CD14-positive monocyte (primary cell): Measurements from ENCODE around the gene TTC39B. TPM values are rescaled to one million over a fixed set of nuclear protein-coding genes. Genes with fewer than 3 reads are reported as not detected.

Experiments
- DNase-seq, 3 donors: peaks; one replicate each; pipeline ENCODE4 v3.0.0-alpha.2; 2011 to 2022
- H2AFZ ChIP-seq: 2 replicates; pipeline ENCODE4 v1.6.0; 2012; ENCODE audit warnings: mild to moderate bottlenecking, low read depth, low read length, inconsistent platforms; ENCODE audit not compliant: insufficient read depth, poor library complexity, severe bottlenecking
- H3K27ac ChIP-seq, 2 donors: 1 replicate in 1 of 2; 2 replicates in 1 of 2; pipeline ENCODE4 v1.5.1; 2012 to 2013; ENCODE audit warnings: low read length in 2 of 2, control low read depth in 1 of 2, inconsistent platforms in 1 of 2, low read depth in 1 of 2, mild to moderate bottlenecking in 1 of 2
- H3K27me3 ChIP-seq, 2 donors: one replicate each; pipeline versions ENCODE4 v1.6.0 to v1.6.1; 2011 to 2013; ENCODE audit warnings: low read length in 2 of 2; ENCODE audit not compliant: control insufficient read depth in 2 of 2, insufficient read depth in 2 of 2
- H3K36me3 ChIP-seq, 2 donors: replicated peaks in 1 of 2; 1 replicate in 1 of 2; 2 replicates in 1 of 2; pipeline versions ENCODE4 v1.5.1 to v1.6.1; 2012 to 2013; ENCODE audit warnings: low read length in 2 of 2, control low read depth in 1 of 2, inconsistent platforms in 1 of 2, mild to moderate bottlenecking in 1 of 2; ENCODE audit not compliant: insufficient read depth in 2 of 2, control insufficient read depth in 1 of 2
- H3K4me1 ChIP-seq, 2 donors: 1 replicate in 1 of 2; 2 replicates in 1 of 2; pipeline versions ENCODE4 v1.5.1 to v1.6.1; 2012 to 2013; ENCODE audit warnings: low read length in 2 of 2, control low read depth in 1 of 2, inconsistent platforms in 1 of 2, mild to moderate bottlenecking in 1 of 2, moderate library complexity in 1 of 2; ENCODE audit not compliant: insufficient read depth in 2 of 2, control insufficient read depth in 1 of 2
- H3K4me2 ChIP-seq: replicated peaks from 2 replicates; pipeline ENCODE3; 2012; ENCODE audit warnings: low read length, moderate library complexity, mild to moderate bottlenecking; ENCODE audit not compliant: poor library complexity, severe bottlenecking; ENCODE audit errors: extremely low read depth
- H3K4me3 ChIP-seq, 3 experiments: fragments of 200-600 bp in 1 of 3; sonication (generic) in 1 of 3; replicated peaks in 1 of 3; 1 replicate in 2 of 3; 2 replicates in 1 of 3; pipeline ENCODE4 v1.5.1; 2011 to 2013; ENCODE audit warnings: low read length in 3 of 3, mild to moderate bottlenecking in 3 of 3, control low read depth in 2 of 3, low read depth in 2 of 3, inconsistent platforms in 1 of 3, moderate library complexity in 1 of 3
- H3K79me2 ChIP-seq: 2 replicates; pipeline ENCODE4 v1.6.0; 2012; ENCODE audit warnings: mild to moderate bottlenecking, control low read depth, inconsistent platforms, low read length, moderate library complexity; ENCODE audit not compliant: insufficient read depth
- H3K9ac ChIP-seq: 2 replicates; pipeline ENCODE4 v1.6.0; 2017; ENCODE audit warnings: low read length, mild to moderate bottlenecking; ENCODE audit not compliant: insufficient read depth, poor library complexity, severe bottlenecking
- H3K9me3 ChIP-seq, 2 donors: replicated peaks in 1 of 2; 1 replicate in 1 of 2; 2 replicates in 1 of 2; pipeline versions ENCODE4 v1.5.1 to v1.6.1; 2012 to 2013; ENCODE audit warnings: low read length in 2 of 2, control low read depth in 1 of 2; ENCODE audit not compliant: control insufficient read depth in 1 of 2, insufficient read depth in 1 of 2
- H4K20me1 ChIP-seq: 2 replicates; pipeline ENCODE4 v1.6.0; 2012; ENCODE audit warnings: mild to moderate bottlenecking, low read length, control low read depth, moderate library complexity; ENCODE audit not compliant: insufficient read depth
- H3K27ac Mint-ChIP-seq, 7 donors: one replicate each; pipeline ENCODE4 v1.8.0; 2020; ENCODE audit warnings: mild to moderate bottlenecking in 7 of 7, mixed read lengths in 7 of 7, moderate library complexity in 6 of 7, inconsistent platforms in 2 of 7
- H3K27me3 Mint-ChIP-seq, 3 donors: one replicate each; pipeline ENCODE4 v1.8.0; 2021 to 2022; ENCODE audit warnings: low read depth in 3 of 3, mild to moderate bottlenecking in 3 of 3, mixed read lengths in 3 of 3, moderate library complexity in 3 of 3, inconsistent platforms in 1 of 3
- H3K36me3 Mint-ChIP-seq, 2 donors: one replicate each; pipeline ENCODE4 v1.8.0; 2020; ENCODE audit warnings: mixed read lengths in 2 of 2, inconsistent platforms in 1 of 2, mild to moderate bottlenecking in 1 of 2
- H3K4me1 Mint-ChIP-seq: one replicate; pipeline ENCODE4 v1.8.0; 2020; ENCODE audit warnings: mild to moderate bottlenecking, mixed read lengths
- H3K4me3 Mint-ChIP-seq, 2 donors: one replicate each; pipeline ENCODE4 v1.8.0; 2020; ENCODE audit warnings: mild to moderate bottlenecking in 2 of 2, mixed read lengths in 2 of 2, moderate library complexity in 1 of 2
- H3K9me3 Mint-ChIP-seq, 7 donors: one replicate each; pipeline ENCODE4 v1.8.0; 2020 to 2022; ENCODE audit warnings: mixed read lengths in 7 of 7, mild to moderate bottlenecking in 6 of 7, moderate library complexity in 6 of 7, inconsistent platforms in 2 of 7
- CTCF ChIP-seq: fragments of 200-600 bp; IDR thresholded peaks from one replicate; pipeline ENCODE4 v1.8.0; 2022; ENCODE audit warnings: antibody characterized with exemption, mild to moderate bottlenecking
- WGBS: methylation state at CpG from one replicate; pipeline ENCODE4 v1.1.5; 2013; ENCODE audit warnings: missing lambda C conversion rate; ENCODE audit not compliant: insufficient coverage; 5-methylcytosine and 5-hydroxymethylcytosine counted together
- intact Hi-C, 2 donors: fragments of 100-400 bp; cut with micrococcal nuclease; formaldehyde crosslinking; loops; one replicate each; pipeline versions ENCODE4 v1.15.0 to v1.15.1; 2023
- polyA plus RNA-seq, 3 donors: library from polyadenylated mRNA; depleted of rRNA in 1 of 3; unstranded in 2 of 3; stranded (reverse) in 1 of 3; fragments of 300-500 nt in 2 of 3; fragments of >200 nt in 1 of 3; fragmentation: Illumina TruSeq in 2 of 3; gene quantifications; 1 replicate in 2 of 3; 2 replicates in 1 of 3; pipeline ENCODE4 v1.2.3, GENCODE V29; 2012 to 2021

Gene TTC39B
- polyA plus RNA-seq, 3 donors, result 0.87 to 5.3 (median 3.1) TPM

DNA sequence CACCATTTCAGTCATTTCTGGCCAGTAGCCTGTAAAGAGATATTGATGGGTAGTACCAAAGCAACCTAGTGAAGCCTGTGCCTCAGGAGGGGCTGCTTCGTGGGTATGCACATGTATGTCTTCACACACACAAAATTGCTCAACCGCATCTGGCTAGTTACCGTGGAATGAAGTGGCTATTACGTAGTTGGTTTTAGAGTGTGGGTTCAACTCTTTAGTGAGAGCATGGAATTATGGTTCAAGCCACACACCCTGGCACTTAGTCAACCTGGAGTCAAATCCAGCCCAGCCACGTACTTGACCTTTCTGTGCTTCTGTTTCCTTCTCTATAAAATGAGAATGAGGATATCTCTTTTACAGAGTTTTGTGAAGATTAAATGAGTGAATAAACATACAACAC is 174.9 kb downstream of the TTC39B start:
- intact Hi-C loops, result no loop called here
- Mint-ChIP-seq H3K9me3 (no peaks in the 10 kb centered on the region), H3K27ac (no peak overlapping the region), H3K27me3 (peaks cover 4 to 8% (median 6%) of the 10 kb centered on the region in 3 donors), H3K4me3 (no peak overlapping the region), H3K36me3 (no peaks in the 10 kb centered on the region), H3K4me1 (peaks cover 10% of the 10 kb centered on the region)
- no peak for DNase-seq
- Histone ChIP-seq H3K27me3 (no peaks in the 10 kb centered on the region), H4K20me1 (no peaks in the 10 kb centered on the region), H3K4me2 (no peak overlapping the region), H3K4me1 (peaks cover 2 to 3% of the 10 kb centered on the region in 2 donors), H3K9ac (no peak overlapping the region), H3K79me2 (no peaks in the 10 kb centered on the region), H3K9me3 (no peaks in the 10 kb centered on the region), H3K27ac (no peak overlapping the region), H3K36me3 (no peaks in the 10 kb centered on the region), H3K4me3 (no peak overlapping the region), H2AFZ (no peak overlapping the region)
- no peak for TF ChIP-seq CTCF
- WGBS, result no CpG with 5 or more reads among the region's 5 CpGs

DNA sequence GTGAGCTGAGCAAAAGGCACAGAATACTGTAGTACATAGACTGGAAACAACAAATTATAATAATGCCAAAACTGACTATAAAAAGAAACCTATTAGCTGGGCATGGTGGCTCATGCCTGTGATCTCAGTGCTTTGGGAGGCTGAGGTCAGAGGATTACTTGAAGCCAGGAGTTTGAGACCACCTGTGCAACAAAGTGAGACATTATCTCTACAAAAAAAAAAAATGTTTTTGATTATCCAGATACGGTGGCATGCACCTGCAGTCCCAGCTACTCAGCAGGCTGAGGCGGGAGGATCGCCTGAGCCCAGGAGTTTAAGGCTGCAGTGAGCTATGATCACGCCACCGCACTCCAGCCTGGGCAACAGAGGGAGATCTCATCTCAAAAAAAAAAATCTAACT is 175.9 kb downstream of the TTC39B start:
- Mint-ChIP-seq H3K9me3 (no peaks in the 10 kb centered on the region), H3K36me3 (no peaks in the 10 kb centered on the region), H3K4me1 (peaks cover 10% of the 10 kb centered on the region), H3K4me3 (no peak overlapping the region), H3K27ac (no peak overlapping the region), H3K27me3 (peaks cover 11 to 16% (median 12%) of the 10 kb centered on the region in 3 donors)
- DNase-seq, result no peak
- no peak overlapping the region for H3K27ac ChIP-seq
- H3K4me1 ChIP-seq, result peaks cover 2 to 3% of the 10 kb centered on the region in 2 donors
- no peak for TF ChIP-seq CTCF
- no peak overlapping the region for H3K9ac ChIP-seq
- H3K4me3 ChIP-seq, result no peak overlapping the region
- no peak overlapping the region for H3K4me2 ChIP-seq
- H3K9me3 ChIP-seq, result no peaks in the 10 kb centered on the region
- no peaks in the 10 kb centered on the region for H3K36me3 ChIP-seq
- H3K27me3 ChIP-seq, result no peaks in the 10 kb centered on the region
- WGBS, result 93% methylated on average over 3 of the region's 5 CpGs
- H4K20me1 ChIP-seq, result no peaks in the 10 kb centered on the region
- H3K79me2 ChIP-seq, result no peaks in the 10 kb centered on the region
- H2AFZ ChIP-seq, result no peak overlapping the region
- intact Hi-C loops, result no loop called here
